NCI-H2227 treated with DMSO at 0.1 percent for 48 hours (cell line): ENCODE results near the gene ANO2.
"Not testable (repeated sequence)": the region's sequence is repeated elsewhere in the genome, so short reads cannot be mapped to it uniquely, and the experiment has no call there.

Experiments
- DNase-seq: peaks from one replicate; lab custom pipeline; 2025; lab: John Stamatoyannopoulos, UW

The ANO2 gene

DNA sequence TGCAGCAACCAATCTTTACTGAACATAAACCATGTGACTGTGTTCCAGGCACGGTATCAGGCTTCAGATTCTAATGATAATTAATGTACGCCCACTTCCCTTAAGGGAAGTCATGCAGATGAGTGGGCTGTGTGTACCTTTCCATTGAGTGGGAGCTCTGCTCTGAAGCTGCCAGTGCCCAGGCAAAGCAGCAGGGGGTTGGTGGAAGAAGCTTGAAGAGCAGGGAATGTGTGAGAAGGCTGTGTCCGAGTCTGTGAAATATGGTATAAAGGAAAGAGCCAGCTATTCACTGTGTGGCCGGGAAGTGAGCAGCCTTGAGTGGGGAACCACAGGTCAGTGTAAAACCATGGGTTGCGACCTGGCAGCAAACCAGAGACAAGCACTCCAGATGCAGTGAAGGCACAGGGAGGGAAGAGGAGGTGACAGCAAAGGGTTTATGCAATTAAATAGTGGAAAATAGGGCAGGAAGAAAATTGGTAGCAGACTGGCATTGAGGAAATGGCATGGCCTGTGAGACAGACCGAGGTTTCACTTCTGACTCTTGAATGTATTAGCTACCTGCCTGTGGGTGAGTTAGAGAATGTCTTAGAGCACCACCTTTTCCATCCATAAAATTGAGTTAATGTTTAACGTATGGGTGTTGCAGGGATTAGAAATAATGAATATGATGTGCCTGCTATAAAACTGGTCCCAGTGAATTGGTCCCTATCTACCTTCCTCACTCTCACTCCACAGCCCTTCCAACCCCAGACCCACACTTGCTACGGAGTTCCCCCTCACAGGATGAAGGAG is 396.7 kb downstream of the ANO2 start:
- no peak for DNase-seq

DNA sequence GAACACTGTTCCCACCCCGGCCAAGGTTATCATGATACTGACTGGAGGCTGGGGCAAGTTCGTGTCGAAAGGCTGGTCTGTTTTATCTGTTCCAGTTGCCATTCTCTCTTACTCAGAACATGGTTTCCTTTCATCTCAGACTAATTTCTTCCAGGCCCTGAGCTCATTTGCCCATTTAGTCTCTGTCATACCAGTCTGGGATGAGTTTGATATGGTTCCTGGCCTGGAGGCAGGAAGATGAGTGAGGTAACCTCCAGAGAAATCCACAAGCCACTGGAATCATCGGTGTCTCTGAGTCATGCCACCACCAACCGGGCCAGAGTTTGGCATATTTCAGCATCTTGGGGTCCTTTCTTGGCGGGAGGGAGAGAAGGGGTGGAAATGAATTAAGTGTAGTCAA is 398.4 kb downstream of the ANO2 start:
- DNase-seq: no peak

DNA sequence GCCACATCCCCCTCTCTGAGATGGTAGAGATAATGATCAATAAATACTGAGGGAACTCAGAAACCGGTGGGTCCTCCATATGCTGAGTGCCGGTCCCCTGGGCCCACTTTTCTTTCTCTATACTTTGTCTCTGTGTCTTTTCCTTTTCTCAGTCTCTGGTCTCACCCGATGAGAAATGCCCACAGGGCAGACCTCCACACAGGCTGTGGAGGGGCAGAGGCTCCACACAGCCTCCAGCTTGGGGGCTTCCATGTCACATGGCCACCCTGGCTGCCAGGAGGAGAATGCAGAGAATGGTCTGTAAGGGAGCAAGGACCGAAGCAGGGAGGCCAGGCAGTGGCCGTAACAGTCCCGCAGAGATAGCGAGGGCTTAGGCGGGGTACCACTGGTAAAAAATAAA is 407.3 kb downstream of the ANO2 start:
- no peak for DNase-seq

DNA sequence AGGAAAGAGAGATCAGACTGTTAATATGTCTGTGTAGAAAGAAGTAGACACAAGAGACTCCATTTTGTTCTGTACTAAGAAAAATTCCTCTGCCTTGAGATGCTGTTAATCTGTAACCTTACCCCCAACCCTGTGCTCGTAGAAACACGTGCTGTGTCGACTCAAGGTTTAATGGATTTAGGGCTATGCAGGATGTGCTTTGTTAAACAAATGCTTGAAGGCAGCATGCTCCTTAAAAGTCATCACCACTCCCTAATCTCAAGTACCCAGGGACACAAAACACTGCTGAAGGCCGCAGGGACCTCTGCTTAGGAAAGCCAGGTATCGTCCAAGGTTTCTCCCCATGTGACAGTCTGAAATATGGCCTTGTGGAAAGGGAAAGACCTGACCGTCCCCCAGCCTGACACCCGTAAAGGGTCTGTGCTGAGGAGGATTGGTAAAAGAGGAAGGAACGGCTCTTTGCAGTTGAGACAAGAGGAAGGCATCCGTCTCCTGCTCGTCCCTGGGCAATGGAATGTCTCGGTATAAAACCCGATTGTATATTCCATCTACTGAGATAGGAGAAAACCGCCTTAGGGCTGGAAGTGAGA is 407.9 kb downstream of the ANO2 start:
- DNase-seq: not testable (repeated sequence)

DNA sequence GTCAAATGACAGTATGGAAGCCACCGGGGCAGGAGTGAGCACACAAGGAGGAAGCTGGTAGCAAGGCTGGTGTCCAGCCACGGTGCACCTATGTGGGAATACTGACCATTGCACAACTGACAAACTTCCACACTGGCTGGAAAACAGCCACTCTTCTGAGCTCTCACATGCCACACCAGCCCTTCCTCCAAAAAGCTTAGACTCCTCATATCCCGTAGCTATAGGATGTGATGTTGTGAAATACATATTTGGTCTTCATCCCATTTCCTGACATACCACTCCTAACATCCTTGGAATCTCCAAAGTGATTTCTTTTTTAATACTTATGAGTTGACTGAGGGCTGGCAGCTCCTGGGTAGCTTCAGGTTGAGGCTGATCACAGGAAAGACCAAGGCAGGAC is 409.5 kb downstream of the ANO2 start:
- no peak for DNase-seq

DNA sequence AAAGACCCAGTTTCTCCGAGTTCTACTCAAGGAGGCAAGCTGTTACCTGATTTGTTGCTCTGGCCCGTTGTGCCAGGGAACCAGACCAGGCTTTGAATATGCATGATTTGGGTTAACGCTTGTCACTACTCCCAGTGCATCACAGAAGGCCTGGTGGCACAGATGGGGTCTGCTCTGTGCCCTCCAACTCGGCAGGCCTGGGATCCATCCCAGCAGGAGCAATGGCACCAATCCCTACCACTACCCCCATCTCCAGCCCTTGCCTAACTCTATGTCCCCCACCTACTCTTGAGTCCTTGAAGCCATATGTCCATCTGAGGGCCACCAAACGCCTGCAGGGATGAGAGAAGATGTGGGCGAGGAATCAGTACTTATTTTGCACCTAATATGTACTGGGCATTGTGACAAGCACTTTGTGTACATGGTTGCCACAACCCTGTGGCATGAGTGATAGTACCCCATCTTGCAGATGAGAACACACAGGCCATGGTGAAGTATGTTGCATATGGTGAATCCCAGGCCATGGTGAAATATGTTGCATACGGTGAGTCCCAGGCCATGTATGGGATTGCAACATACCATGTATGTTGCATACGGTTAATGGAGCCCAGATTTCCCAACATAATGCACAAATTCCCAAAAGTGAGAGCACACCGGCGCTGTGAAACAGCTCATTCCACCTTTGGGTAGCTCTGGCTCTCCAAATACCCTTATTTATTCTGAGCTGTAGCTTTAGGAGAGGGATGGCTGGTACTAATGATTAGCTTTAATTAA is 410.4 kb downstream of the ANO2 start:
- DNase-seq: no peak

DNA sequence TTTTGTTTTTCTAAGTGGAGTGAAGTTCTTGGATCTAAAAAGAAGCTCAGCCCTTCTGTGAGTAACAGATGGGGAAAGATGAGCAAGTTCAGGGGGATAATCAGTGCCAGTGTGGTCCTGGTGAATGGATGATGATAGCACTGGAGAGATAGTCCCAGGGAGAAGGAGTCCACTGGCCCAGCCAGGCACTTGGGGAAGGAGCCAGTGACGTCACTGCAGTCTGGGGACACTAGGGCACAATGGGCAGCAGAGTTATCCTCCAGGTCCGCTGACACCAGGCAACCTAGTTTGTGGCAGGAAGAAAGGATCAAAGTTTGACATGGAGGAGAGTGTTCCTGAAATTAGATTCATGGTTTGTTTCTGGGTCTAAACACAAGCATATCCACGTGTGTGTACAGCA is 411.7 kb downstream of the ANO2 start:
- no peak for DNase-seq

DNA sequence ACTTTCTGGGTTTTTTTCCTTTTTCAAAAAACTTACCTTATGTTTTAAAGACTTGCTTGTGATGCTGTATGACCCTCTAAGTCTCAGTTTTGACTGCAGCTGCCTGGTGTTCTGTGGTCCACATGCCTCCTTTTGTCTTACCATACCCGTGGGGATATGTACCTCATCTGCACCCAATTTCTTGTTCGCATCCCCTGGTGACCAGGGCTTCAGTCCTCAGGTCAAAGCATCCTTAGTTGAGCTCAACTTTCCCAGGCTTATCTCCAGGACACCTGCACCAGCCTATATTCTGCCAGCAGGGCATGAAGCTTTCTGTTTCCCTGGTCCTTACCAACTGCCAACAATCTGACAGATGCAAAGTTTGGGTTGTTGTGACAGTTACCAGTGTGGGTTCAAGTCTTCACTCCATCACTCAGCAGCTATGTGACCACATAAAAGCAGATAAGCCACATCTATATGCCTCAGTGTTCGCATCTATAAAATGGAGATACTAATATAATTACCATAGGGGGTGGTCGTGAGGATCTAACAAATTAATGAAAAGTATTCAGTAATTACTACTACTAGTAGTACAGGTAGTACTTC is 419.2 kb downstream of the ANO2 start:
- DNase-seq: no peak

DNA sequence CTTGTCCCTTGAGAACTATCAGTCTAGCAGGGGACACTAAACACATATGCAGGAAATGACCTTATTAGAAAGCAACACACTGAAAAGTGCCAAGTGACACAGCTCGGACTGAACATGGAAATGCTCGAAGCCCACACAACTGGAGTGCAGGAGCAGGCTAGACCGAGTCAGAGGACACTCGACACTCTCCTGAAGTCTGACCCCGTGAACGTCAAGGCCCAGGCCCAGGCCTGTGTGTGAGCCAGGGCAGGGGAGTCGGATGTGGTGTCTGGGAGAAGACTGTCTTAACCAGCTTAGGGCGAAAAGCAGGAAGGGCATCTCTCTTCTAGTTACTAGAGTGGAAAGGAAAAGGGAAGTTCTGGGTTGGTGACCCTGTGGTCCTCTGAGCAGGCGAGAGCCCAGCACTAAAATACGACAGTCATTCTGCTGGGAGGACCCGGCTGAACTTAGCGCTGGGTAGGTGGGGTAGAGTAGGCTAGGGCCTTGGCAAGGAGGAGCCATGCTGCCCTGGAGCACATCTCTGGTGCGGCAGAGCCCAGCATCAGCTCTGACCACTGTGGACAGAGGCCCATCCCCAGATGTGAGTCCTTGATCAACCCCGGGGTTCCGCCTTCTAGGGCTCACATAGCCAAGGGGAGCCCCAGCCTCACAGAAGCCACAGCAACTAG is 420.2 kb downstream of the ANO2 start:
- no peak for DNase-seq

DNA sequence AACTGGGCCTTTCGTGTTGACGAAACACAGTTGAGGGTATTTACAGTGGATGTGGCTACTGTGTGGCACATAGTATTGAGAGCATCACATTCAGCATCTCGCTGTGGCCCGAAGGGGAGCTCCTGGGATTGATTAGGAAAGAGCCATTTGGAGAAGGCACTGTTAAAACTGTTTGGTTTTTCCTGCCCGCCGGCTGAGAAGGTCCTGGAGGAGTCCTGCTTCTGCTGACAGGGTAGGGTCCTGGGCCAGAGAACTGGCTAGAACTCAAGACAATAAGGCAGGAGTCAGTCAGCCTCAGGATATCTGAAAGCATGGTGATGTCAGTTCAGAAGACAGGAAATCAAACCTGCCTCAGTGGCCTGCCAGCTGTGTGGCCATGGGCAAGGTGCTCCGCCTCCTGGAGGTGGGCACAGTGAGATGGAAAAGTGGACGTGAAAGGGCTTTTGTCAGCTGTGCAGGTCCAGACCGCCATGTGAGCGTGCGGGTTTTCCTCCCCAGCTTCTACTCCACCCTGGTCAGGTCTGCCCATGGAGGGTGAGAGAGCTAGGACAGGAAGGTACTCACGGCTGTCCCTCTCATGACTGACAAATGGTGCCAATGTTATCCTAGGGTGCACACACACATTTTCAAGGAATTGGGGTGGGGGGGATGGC is 420.8 kb downstream of the ANO2 start:
- DNase-seq: no peak

DNA sequence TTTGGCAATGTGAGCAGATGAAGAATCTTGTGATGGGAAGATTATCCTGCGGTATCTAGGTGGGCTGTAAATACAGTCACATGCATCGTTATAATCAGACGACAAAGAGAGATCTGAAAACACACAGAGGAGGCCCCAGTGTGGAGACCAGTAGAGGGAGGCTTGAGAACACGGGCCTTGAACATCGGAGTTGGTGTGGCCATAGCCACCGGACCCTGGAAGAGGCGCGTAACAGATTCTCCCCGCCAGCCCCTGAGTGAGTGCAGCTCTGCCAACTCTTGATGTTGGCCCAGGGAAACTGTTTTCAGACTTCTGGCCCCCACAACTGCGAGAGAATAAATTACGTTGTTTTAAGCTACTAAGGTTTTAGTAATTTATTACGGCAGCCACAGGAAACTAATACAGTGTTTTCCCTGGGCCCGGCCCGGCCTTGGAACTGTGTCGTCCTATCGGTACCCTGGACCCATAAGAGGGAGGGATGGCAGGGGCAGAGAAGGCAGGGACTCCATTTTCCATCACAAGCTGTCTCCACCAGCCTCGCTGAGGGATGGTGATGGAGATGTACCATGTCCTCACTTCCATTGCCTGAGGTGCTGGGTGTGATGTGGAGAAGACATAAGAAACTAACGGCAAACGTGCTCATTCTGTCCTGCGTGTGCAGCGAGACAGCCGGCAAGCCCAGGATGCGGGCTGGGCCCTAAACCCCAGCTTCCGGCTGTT is 421.5 kb downstream of the ANO2 start:
- DNase-seq: no peak

DNA sequence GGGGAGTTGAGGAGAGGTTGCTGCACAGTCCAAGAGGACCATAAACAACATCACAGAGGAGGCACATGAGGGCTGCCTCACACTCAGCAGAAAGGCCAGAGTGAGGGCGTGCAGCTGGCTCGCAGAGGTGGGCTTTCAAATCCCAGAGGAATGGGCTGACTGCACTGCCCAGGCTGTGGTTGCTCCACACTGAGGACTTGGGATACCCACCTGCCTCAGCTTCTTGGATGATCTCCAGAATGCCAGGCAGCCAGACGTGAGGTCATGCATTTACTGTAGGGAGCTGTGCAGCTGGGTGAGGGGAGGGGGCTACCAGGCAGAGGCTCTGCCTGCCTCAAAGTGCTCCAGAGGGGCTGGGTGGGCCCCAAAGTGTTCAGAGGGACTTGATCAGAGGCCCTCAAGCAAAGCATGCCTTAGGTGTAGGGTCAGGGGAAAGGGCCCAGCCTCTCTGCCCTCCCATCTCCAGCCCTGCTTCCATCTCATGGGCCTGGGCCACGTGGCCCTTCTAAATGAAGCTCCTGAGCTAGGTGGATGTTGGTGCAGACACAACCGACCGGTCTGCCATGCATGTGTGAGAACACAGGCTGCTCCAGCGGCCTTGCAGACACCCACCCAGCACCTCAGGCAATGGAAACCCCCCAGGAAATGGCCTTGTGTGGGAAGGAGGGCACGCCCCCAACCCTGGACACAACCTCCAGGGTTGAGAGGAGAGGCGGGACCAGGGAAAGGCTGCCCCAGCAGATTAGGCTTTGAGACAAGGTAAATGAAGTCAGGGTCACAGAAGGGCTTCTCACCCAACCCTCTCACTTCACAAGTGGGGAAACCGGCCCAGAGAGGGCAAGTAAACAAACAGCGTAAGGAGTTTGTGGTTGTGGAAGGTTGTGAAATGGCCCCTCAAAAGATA is 422.4 kb downstream of the ANO2 start:
- no peak for DNase-seq

DNA sequence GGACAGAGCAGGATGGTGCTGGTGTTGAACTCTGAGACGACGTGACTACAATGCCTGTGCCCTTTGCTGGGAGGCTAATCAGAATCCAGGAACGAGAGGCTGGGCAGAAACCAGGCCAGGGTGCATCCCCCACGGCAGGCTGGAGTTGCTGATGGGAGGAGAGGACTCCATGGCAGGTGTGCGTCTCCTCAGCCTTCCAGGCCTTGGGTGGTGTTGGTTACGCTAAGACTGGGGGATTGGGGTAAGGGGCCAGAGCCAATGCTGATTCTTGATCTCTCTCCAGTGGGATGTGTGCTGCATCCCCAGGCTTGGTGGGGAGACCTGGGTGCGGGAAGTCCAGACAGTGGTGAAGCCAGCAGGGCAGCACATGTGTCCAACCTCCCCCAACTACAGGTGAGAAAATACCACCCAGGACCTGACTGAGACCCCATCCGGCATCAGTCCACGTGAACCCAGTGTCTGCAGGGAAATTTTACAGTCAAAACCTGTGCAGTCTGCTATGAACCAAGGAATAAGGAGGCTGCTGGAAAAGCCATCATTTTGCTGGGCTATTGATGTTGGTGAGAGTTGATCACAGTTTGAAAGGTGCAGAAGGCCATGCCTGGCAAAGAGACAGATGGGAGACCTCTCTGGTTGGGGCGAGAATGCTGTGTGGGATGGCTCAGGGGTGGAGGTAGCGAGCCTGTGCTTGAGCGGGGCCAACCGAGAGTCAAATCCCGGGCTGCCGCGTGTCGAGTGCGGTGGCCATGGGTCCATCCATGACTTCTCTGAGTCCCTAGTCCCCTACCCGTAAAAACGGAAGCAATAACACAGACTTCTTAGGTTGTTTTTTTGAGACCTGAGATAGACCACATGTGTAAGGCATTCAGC is 423.4 kb downstream of the ANO2 start:
- no peak for DNase-seq

DNA sequence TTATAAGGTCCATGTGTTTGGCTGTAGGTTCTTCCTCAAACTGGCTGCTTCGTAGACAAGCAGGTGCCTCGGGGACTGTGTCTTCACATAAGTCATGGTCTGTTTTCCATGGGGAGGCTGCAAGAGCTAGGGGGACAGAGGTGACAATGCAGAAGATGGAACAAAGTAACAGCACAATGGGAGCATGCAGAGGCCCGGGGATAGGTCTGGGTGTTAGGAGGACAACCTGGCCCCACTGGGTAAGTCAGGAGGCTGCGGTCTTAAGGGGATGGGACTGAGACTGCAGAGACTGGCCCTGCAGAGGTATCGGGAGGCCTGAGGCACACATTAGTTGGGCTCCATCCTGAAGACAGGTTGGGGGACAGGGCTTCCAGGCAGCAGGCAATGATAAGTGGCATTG is 424.2 kb downstream of the ANO2 start:
- no peak for DNase-seq

DNA sequence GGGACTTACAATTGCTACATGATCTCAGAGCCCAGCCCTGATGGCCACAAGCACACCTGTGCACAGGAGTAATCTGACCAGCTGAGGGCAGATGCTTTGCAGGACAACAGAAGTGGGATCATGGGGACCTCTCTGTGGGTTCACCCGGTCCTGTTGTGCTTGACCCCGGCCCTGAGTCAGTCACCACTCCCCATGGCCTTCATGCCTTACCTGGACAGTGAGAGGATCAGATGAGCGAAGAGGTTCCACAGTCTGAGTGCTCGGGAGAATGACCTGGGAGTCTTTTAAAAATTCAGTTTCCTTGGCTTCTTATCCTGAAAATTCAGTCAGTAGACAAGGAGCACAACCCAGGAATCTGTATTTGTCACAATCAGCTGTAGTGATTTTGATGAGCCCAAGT is 425.0 kb downstream of the ANO2 start:
- no peak for DNase-seq

DNA sequence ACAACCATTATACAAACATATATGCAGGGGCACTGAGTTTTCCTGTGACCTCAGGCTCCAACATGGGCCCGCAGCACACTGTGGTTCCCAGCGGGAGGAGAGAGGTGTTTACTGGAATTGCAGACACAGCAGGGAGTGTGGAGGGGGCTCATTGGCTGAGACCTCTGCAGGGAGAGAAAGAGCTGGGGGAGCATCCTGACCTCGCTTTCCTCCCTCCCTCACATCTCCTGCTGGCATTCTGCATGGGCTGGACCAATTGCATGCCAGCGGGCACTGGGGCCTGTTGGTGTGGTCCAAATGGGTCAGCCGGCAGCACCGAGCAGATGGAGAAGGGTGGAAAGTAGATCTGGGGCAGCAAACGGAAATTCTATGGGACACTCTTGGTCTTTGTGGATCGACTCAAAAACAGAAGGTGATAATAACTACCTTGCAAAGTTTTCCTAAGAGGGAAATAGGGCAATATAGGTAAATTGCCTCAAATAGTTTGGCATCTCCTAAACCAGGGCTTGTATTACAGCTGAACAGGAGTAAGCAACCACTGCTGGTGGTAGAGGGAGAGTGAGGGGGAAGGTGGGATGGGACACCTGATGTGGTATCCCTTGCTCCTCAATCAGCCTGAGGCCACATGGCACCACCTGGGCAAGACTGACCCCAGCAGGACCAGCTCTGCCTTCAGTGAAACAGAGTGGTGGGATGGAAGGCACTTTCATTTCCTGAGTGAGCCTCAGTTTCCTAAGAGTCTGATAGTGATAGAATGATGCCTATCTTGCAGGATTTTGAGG is 426.3 kb downstream of the ANO2 start:
- no peak for DNase-seq

DNA sequence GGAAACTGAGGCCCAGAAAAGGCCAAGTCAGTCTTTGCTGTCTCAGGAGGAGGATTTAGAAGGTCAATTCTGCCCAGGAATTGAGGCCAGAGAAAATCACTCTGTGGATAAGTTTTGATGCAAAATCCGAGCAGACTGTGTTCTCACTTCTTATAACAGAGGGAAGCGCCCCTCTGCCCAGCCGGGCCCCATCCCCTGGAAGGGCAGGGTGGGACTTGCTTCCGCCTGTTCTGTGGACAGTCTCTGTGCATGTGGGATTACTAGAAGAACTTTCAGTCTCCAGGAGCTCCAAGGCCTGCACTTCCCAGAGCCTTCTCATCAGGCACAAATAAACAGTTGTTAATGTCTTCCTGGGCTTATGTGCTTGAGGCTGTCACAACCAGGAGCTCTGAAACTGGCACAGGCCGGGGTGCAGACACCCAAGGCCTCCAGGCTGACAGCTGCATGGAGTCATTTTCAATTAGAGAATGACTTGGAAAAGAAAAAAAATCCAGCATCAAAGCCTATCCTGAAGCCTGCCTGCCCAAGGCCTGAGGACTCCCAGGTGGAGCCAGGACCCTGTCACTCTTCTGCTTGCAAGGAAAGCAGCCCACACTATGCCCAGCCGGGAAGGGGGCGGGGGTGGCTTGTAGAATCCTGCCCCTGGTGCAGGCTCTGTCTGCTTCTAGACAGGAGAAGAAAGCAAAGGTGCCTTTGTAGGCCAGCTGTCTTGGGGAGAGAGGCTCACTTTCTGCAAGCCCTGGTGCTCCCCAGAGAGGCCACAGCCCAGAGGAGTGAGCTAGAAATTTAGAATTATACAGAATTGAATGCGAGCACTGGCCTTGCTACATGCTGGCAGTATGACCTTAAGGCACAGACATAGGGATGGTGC is 428.5 kb downstream of the ANO2 start:
- DNase-seq: no peak
